ENCODE data around the gene NIN.

The NIN gene

DNA sequence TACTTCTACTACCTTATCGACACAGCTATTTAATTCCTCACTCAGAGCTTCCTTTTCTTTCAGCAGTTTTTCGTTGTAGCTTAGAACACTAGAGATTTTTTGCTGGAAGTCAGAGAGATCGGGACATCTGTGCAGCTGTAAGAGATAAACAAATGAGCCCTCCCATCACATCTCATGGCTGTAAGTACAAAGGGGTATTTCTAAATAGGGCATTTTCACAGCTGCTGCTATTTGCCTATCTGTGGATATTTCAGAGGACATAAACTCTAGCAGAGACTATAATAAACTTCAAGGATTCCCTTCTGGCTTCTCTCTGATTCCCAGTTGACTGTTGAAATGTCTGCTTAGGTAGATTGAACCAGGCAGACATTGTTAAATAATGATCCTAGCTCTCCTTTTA is 86.7 kb downstream of the NIN start:
- Histone ChIP-seq H3K79me2 (ENCODE audit: insufficient read depth, low read length) (no peaks in the 10 kb centered on the region), H3K27ac (ENCODE audit: low read length) (no peak overlapping the region), H2AFZ (ENCODE audit: low read depth, low read length) (no peak overlapping the region), H3K9me3 (ENCODE audit: insufficient read depth, low read length, severe bottlenecking) (no peaks in the 10 kb centered on the region), H3K4me2 (ENCODE audit: insufficient read depth, low read length) (no peak overlapping the region), H3K36me3 (ENCODE audit: insufficient read depth, low read length) (peaks cover 77% of the 10 kb centered on the region), H3K27me3 (ENCODE audit: insufficient read depth, low read length, poor library complexity) (no peaks in the 10 kb centered on the region), H3K9ac (ENCODE audit: low read depth, low read length) (no peak overlapping the region), H3K4me3 (ENCODE audit: low read depth in 1 of 2, low read length in 2 of 2) (no peak overlapping the region), H3K4me1 (ENCODE audit: insufficient read depth, low read length) (no peaks in the 10 kb centered on the region), H4K20me1 (ENCODE audit: insufficient read depth, low read length) (no peaks in the 10 kb centered on the region)
- ATAC-seq (ENCODE audit: insufficient read depth, low read depth) (no peak), DNase-seq (no peak)
- TF ChIP-seq, protein P1, sequence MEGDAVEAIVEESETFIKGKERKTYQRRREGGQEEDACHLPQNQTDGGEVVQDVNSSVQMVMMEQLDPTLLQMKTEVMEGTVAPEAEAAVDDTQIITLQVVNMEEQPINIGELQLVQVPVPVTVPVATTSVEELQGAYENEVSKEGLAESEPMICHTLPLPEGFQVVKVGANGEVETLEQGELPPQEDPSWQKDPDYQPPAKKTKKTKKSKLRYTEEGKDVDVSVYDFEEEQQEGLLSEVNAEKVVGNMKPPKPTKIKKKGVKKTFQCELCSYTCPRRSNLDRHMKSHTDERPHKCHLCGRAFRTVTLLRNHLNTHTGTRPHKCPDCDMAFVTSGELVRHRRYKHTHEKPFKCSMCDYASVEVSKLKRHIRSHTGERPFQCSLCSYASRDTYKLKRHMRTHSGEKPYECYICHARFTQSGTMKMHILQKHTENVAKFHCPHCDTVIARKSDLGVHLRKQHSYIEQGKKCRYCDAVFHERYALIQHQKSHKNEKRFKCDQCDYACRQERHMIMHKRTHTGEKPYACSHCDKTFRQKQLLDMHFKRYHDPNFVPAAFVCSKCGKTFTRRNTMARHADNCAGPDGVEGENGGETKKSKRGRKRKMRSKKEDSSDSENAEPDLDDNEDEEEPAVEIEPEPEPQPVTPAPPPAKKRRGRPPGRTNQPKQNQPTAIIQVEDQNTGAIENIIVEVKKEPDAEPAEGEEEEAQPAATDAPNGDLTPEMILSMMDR (IDR thresholded peaks at IDR 0.05; ENCODE audit: borderline replicate concordance, extremely low read depth, low read length, poor library complexity, severe bottlenecking), result no peak
- TF ChIP-seq EZH2 (IDR thresholded peaks at IDR 0.05; ENCODE audit: borderline replicate concordance, low read depth, low read length, severe bottlenecking), result no peak

DNA sequence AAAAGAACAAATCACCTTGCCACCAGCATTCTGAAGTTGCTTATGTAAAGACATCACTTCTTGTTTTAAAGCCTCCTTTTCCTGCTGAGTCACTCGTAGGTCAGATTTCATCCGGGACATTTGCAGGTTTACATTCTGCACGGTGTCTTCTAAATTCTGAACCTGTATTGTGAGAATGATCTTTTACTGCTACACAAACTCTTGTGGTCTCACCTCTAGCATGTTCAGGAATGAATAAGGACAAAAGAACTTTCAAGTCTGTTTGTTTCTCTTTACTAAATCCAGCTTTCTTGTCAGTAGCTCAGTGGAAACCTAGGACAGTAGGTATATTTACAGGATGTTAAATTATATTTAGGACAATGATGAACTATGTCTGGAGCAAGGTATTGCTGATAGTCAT is 89.4 kb downstream of the NIN start:
- TF ChIP-seq, protein P1 (IDR thresholded peaks at IDR 0.05; ENCODE audit: borderline replicate concordance, extremely low read depth, low read length, poor library complexity, severe bottlenecking), result no peak
- no peak for TF ChIP-seq EZH2 (IDR thresholded peaks at IDR 0.05; ENCODE audit: borderline replicate concordance, low read depth, low read length, severe bottlenecking)
- H3K27ac ChIP-seq (ENCODE audit: low read length), result no peak overlapping the region
- DNase-seq (no peak), ATAC-seq (ENCODE audit: insufficient read depth, low read depth) (no peak)
- no peak overlapping the region for H2AFZ ChIP-seq (ENCODE audit: low read depth, low read length)
- H3K9me3 ChIP-seq (ENCODE audit: insufficient read depth, low read length, severe bottlenecking), result no peaks in the 10 kb centered on the region
- H3K27me3 ChIP-seq (ENCODE audit: insufficient read depth, low read length, poor library complexity), result no peaks in the 10 kb centered on the region
- no peak overlapping the region for H3K4me3 ChIP-seq (ENCODE audit: low read depth in 1 of 2, low read length in 2 of 2)
- H3K36me3 ChIP-seq (ENCODE audit: insufficient read depth, low read length), result peaks cover 86% of the 10 kb centered on the region
- no peaks in the 10 kb centered on the region for H4K20me1 ChIP-seq (ENCODE audit: insufficient read depth, low read length)
- no peaks in the 10 kb centered on the region for H3K4me1 ChIP-seq (ENCODE audit: insufficient read depth, low read length)
- no peak overlapping the region for H3K9ac ChIP-seq (ENCODE audit: low read depth, low read length)
- H3K79me2 ChIP-seq (ENCODE audit: insufficient read depth, low read length), result no peaks in the 10 kb centered on the region
- H3K4me2 ChIP-seq (ENCODE audit: insufficient read depth, low read length), result no peak overlapping the region

DNA sequence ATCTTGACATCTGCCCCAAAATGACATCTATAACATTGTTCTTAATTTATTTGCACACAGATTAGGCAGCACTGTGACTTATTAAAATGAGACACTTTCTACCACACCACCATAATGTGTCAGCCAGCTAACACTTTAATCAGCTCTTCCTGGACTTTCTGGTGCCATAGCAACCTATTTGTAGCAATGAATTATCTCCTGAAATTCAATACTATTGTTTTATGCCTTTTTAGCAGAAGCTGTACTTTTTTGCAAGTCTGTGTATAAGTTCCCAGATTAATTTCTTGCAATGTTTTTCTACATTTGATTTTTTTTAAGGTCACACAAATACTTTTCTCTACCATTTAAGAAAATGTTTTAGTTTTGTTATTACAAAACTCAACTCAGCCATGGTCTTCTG is 90.1 kb downstream of the NIN start:
- H3K27ac ChIP-seq (ENCODE audit: low read length), result no peak overlapping the region
- H3K4me3 ChIP-seq (ENCODE audit: low read depth in 1 of 2, low read length in 2 of 2), result no peak overlapping the region
- H3K27me3 ChIP-seq (ENCODE audit: insufficient read depth, low read length, poor library complexity), result no peaks in the 10 kb centered on the region
- TF ChIP-seq EZH2 (IDR thresholded peaks at IDR 0.05; ENCODE audit: borderline replicate concordance, low read depth, low read length, severe bottlenecking), result no peak
- TF ChIP-seq, protein P1 (IDR thresholded peaks at IDR 0.05; ENCODE audit: borderline replicate concordance, extremely low read depth, low read length, poor library complexity, severe bottlenecking), result no peak
- H3K4me1 ChIP-seq (ENCODE audit: insufficient read depth, low read length), result no peaks in the 10 kb centered on the region
- no peaks in the 10 kb centered on the region for H4K20me1 ChIP-seq (ENCODE audit: insufficient read depth, low read length)
- H2AFZ ChIP-seq (ENCODE audit: low read depth, low read length), result no peak overlapping the region
- no peak overlapping the region for H3K9ac ChIP-seq (ENCODE audit: low read depth, low read length)
- H3K9me3 ChIP-seq (ENCODE audit: insufficient read depth, low read length, severe bottlenecking), result no peaks in the 10 kb centered on the region
- H3K79me2 ChIP-seq (ENCODE audit: insufficient read depth, low read length), result no peaks in the 10 kb centered on the region
- DNase-seq (no peak), ATAC-seq (ENCODE audit: insufficient read depth, low read depth) (no peak)
- H3K4me2 ChIP-seq (ENCODE audit: insufficient read depth, low read length), result no peak overlapping the region
- H3K36me3 ChIP-seq (ENCODE audit: insufficient read depth, low read length), result peaks cover 87% of the 10 kb centered on the region

DNA sequence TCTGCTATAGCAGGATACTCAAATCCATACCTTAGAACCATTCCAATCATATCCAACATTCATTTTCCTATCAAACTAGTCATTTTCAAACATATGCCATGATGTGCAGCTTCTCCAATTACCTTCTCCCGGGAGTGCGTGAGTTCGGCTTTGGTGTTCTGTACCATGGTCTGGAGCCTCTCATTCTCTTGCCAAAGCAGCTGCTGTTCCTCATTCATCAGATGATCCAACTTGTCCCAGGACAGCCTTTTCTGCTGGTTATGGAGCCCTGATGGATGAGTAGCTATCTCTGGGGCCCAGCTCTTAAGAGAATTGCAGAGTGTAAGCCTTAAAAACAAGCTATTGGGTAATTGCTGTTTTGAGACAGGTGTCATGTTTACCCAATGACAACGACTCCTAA is 91.8 kb downstream of the NIN start:
- no peak for ATAC-seq (ENCODE audit: insufficient read depth, low read depth)
- TF ChIP-seq EZH2 (IDR thresholded peaks at IDR 0.05; ENCODE audit: borderline replicate concordance, low read depth, low read length, severe bottlenecking), result no peak
- TF ChIP-seq, protein P1 (IDR thresholded peaks at IDR 0.05; ENCODE audit: borderline replicate concordance, extremely low read depth, low read length, poor library complexity, severe bottlenecking), result no peak
- Histone ChIP-seq H3K4me2 (ENCODE audit: insufficient read depth, low read length) (no peak overlapping the region), H2AFZ (ENCODE audit: low read depth, low read length) (no peak overlapping the region), H3K27me3 (ENCODE audit: insufficient read depth, low read length, poor library complexity) (no peaks in the 10 kb centered on the region), H3K9ac (ENCODE audit: low read depth, low read length) (no peak overlapping the region), H4K20me1 (ENCODE audit: insufficient read depth, low read length) (no peaks in the 10 kb centered on the region), H3K4me1 (ENCODE audit: insufficient read depth, low read length) (no peaks in the 10 kb centered on the region), H3K9me3 (ENCODE audit: insufficient read depth, low read length, severe bottlenecking) (no peaks in the 10 kb centered on the region), H3K36me3 (ENCODE audit: insufficient read depth, low read length) (peaks cover 90% of the 10 kb centered on the region), H3K79me2 (ENCODE audit: insufficient read depth, low read length) (no peaks in the 10 kb centered on the region), H3K27ac (ENCODE audit: low read length) (no peak overlapping the region), H3K4me3 (ENCODE audit: low read depth in 1 of 2, low read length in 2 of 2) (no peak overlapping the region)
- DNase-seq, result no peak

Data from DND-41 (cell line).